Testis (tissue), 3 donors: Measurements from ENCODE around the gene POP5. TPM values are rescaled to one million over a fixed set of nuclear protein-coding genes. Genes with fewer than 3 reads are reported as not detected.
A peak's percentile ranks its signal among the peaks of the same experiment; 100 is the strongest.

Experiments used
- DNase-seq: peaks from one replicate; pipeline ENCODE4 v3.0.0-alpha.2; 2019
- H3K27ac ChIP-seq, 2 donors: fragments of 200-600 bp; sonication (generic); one replicate each; pipeline ENCODE4 v1.5.1; 2019
- H3K27me3 ChIP-seq: fragments of 200-600 bp; sonication (generic); one replicate; pipeline ENCODE4 v1.5.1; 2019
- H3K36me3 ChIP-seq: fragments of 200-600 bp; sonication (generic); one replicate; pipeline ENCODE4 v1.5.1; 2017; ENCODE audit warnings: low read depth; ENCODE audit errors: missing control alignments
- H3K4me1 ChIP-seq: fragments of 200-600 bp; sonication (generic); one replicate; pipeline ENCODE4 v1.5.1; 2019
- H3K4me3 ChIP-seq, 2 donors: fragments of 200-600 bp; sonication (generic); one replicate each; pipeline ENCODE4 v1.5.1; 2017 to 2019
- H3K9me3 ChIP-seq: fragments of 200-600 bp; sonication (generic); one replicate; pipeline ENCODE4 v1.5.1; 2017
- POLR2A ChIP-seq: fragments of 450-650 bp; IDR thresholded peaks from one replicate; pipeline ENCODE4 v1.6.1; 2017; ENCODE audit warnings: antibody characterized with exemption, mild to moderate bottlenecking, moderate library complexity
- WGBS, 2 donors: methylation state at CpG; one replicate each; pipeline ENCODE4 v1.1.5; 2018; 5-methylcytosine and 5-hydroxymethylcytosine counted together
- intact Hi-C: fragments of 100-400 bp; cut with DNase I; formaldehyde crosslinking; loops from one replicate; pipeline ENCODE4 v1.15.1; 2023; ENCODE audit warnings: low total_unique reads
- polyA plus RNA-seq: library from polyadenylated mRNA; stranded (reverse); fragments of 350-450 nt; fragmentation: Illumina TruSeq; extraction: RNeasy Lipid Tissue Mini Kit (QIAGEN cat#74804); gene quantifications from one replicate; pipeline ENCODE4 v1.2.3, GENCODE V29; 2014; ENCODE audit warnings: low read depth, low replicate concordance; ENCODE audit not compliant: insufficient read depth
- total RNA-seq, 2 donors: library from RNA; depleted of rRNA; stranded (reverse); fragments of >200 nt; gene quantifications; one replicate each; pipeline ENCODE4 v1.2.3, GENCODE V29; 2016
- TF ChIP-seq, protein P1 (sequence below), 3 experiments: fragments of 450-650 bp in 2 of 3; fragments of 200-600 bp in 1 of 3; sonication (generic) in 1 of 3; IDR thresholded peaks; one replicate each; pipeline ENCODE4 v1.5.1; 2016 to 2019; ENCODE audit warnings: antibody characterized with exemption in 3 of 3, mild to moderate bottlenecking in 2 of 3, moderate library complexity in 1 of 3

POP5 gene
- total and polyA plus RNA-seq, 3 donors from 2014 or later = 28.1 to 37.8 (median 36.7) TPM

- H3K4me1 ChIP-seq = peaks cover 20% of the 10 kb centered on the region
- no peak for DNase-seq
- H3K27me3 ChIP-seq = no peaks in the 10 kb centered on the region
- no peak for TF ChIP-seq POLR2A
- TF ChIP-seq, protein P1, sequence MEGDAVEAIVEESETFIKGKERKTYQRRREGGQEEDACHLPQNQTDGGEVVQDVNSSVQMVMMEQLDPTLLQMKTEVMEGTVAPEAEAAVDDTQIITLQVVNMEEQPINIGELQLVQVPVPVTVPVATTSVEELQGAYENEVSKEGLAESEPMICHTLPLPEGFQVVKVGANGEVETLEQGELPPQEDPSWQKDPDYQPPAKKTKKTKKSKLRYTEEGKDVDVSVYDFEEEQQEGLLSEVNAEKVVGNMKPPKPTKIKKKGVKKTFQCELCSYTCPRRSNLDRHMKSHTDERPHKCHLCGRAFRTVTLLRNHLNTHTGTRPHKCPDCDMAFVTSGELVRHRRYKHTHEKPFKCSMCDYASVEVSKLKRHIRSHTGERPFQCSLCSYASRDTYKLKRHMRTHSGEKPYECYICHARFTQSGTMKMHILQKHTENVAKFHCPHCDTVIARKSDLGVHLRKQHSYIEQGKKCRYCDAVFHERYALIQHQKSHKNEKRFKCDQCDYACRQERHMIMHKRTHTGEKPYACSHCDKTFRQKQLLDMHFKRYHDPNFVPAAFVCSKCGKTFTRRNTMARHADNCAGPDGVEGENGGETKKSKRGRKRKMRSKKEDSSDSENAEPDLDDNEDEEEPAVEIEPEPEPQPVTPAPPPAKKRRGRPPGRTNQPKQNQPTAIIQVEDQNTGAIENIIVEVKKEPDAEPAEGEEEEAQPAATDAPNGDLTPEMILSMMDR (IDR thresholded peaks at IDR 0.05) = no peak
- intact Hi-C loops = no loop called here
- no peaks in the 10 kb centered on the region for H3K9me3 ChIP-seq
- no peak overlapping the region for H3K4me3 ChIP-seq
- peak overlapping the region; percentile 71 to 87 for H3K27ac ChIP-seq
- H3K36me3 ChIP-seq = no peaks in the 10 kb centered on the region
- WGBS, 2 donors = 97 to 100% methylated on average over 1 of the region's 1 CpG
These were observed 7.2 kb upstream of the POP5 start for GRCh38 chr12:120588371-120588770.

- 94 to 97% methylated on average over 2 of the region's 2 CpGs for WGBS, 2 donors
- no peak for DNase-seq
- Histone ChIP-seq H3K36me3 (no peaks in the 10 kb centered on the region), H3K27ac (no peak overlapping the region), H3K27me3 (no peaks in the 10 kb centered on the region), H3K9me3 (no peaks in the 10 kb centered on the region), H3K4me3 (no peak overlapping the region), H3K4me1 (peaks cover 28% of the 10 kb centered on the region)
- intact Hi-C loops = no loop called here
- TF ChIP-seq, protein P1 (IDR thresholded peaks at IDR 0.05) = no peak
- TF ChIP-seq POLR2A = no peak
These were observed 5.7 kb upstream of the POP5 start for GRCh38 chr12:120586860-120587259.

DNA sequence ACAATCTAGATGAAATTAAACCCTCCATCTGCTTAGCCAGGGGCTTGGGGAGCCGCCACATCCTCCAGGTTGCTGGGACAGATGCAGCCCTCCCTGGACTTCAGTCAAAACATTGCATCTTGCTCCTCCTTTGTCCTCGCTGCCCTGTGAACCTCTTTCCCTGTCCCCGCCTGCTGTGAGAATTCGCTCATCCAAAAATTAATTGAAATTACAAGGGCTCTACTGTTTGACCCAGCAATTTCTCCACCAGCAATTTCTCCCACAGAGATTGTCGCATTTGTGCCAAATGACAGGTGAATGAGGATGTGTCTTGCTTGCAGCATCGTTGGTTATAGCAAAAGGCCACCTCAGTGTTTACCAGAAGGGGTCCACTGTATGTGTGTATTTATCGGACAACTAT is 5.0 kb upstream of the POP5 start:
- Histone ChIP-seq H3K9me3 (no peaks in the 10 kb centered on the region), H3K27me3 (no peaks in the 10 kb centered on the region), H3K36me3 (no peaks in the 10 kb centered on the region), H3K4me3 (no peak overlapping the region), H3K27ac (no peak overlapping the region), H3K4me1 (peaks cover 31% of the 10 kb centered on the region)
- DNase-seq = no peak
- 64 to 70% methylated on average over 7 of the region's 7 CpGs for WGBS, 2 donors
- no peak for TF ChIP-seq POLR2A
- TF ChIP-seq, protein P1 (IDR thresholded peaks at IDR 0.05) = no peak
- intact Hi-C loops = no loop called here

GRCh38 chr12:120584343-120585149 is 3.3 kb upstream of the POP5 start:
- TF ChIP-seq, protein P1 (IDR thresholded peaks at IDR 0.05) = peak in 2 of 3 experiments; percentile 22 to 38
- no peak for TF ChIP-seq POLR2A
- Histone ChIP-seq H3K9me3 (no peaks in the 10 kb centered on the region), H3K36me3 (no peaks in the 10 kb centered on the region), H3K4me3 (peak overlapping the region; percentile 41 to 47), H3K4me1 (peaks cover 36% of the 10 kb centered on the region), H3K27me3 (no peaks in the 10 kb centered on the region), H3K27ac (no peak overlapping the region)
- DNase-seq = peak; percentile 60
- intact Hi-C loops = loop anchor here (5.0 kb wide), 1 partner anchor 63 kb away; no protein-coding TSS in a partner anchor
- 3 to 5% methylated on average over 9 to 32 of the region's 65 CpGs for WGBS, 2 donors
